K562 (cell line): Measurements from ENCODE around the gene ZNF280D.

Source experiments
- FOXM1 ChIP-seq, 2 experiments: fragments of 450-650 bp in 1 of 2; sonication (generic) in 1 of 2; formaldehyde crosslinking in 1 of 2; IDR thresholded peaks; 2 replicates each; pipeline versions ENCODE4 v1.6.1 to v1.9.0; 2017 to 2022; ENCODE audit warnings: low read depth in 2 of 2, mild to moderate bottlenecking in 2 of 2, missing genetic modification reagents in 1 of 2, moderate library complexity in 1 of 2
- LEF1 ChIP-seq: fragments of 450-650 bp; IDR thresholded peaks from 2 replicates; pipeline ENCODE4 v1.6.1; 2016; ENCODE audit warnings: mild to moderate bottlenecking
- MAFK ChIP-seq: IDR thresholded peaks from 2 replicates; pipeline ENCODE4 v1.6.1; 2011; ENCODE audit warnings: low read length, improper control_type of control experiment
- MXI1 ChIP-seq: IDR thresholded peaks from 2 replicates; pipeline ENCODE4 v1.6.1; 2011; ENCODE audit warnings: low read depth, mild to moderate bottlenecking, improper control_type of control experiment, low read length
- RBM22 ChIP-seq: fragments of 200-400 bp; formaldehyde crosslinking; IDR thresholded peaks from 2 replicates; pipeline ENCODE4 v1.6.1; 2018; ENCODE audit warnings: low read length, low read depth; ENCODE audit not compliant: poor library complexity, severe bottlenecking
- STAT6 ChIP-seq: sonication (generic); formaldehyde crosslinking; IDR thresholded peaks from 2 replicates; pipeline ENCODE4 v1.8.1; 2023; ENCODE audit warnings: mild to moderate bottlenecking, missing genetic modification reagents
- ZNF134 ChIP-seq: fragments of 250-450 bp; sonication (Bioruptor Pico); conservative IDR thresholded peaks from 2 replicates; pipeline ENCODE4 v1.4.0; 2020
- ZNF274 ChIP-seq: IDR thresholded peaks from 2 replicates; pipeline ENCODE4 v1.6.1; 2011; ENCODE audit warnings: low read depth, mild to moderate bottlenecking, low read length, moderate library complexity, borderline replicate concordance
- ZNF41 ChIP-seq: fragments of 250-450 bp; sonication (Bioruptor Pico); conservative IDR thresholded peaks from 2 replicates; pipeline ENCODE4 v1.4.0; 2020; ENCODE audit warnings: mild to moderate bottlenecking
- TF ChIP-seq, protein P1 (sequence below), 3 experiments: IDR thresholded peaks in 2 of 3; conservative IDR thresholded peaks in 1 of 3; 2 replicates each; pipeline ENCODE4 v1.5.1; 2011 to 2012; ENCODE audit warnings: low read length in 3 of 3, mild to moderate bottlenecking in 3 of 3, control low read depth in 2 of 3, improper control_type of control experiment in 1 of 3, inconsistent platforms in 1 of 3, low read depth in 1 of 3, mixed read lengths in 1 of 3, moderate library complexity in 1 of 3; ENCODE audit not compliant: insufficient read depth in 2 of 3
- TF ChIP-seq, protein P2 (sequence below): fragments of 450-650 bp; formaldehyde crosslinking; IDR thresholded peaks from 2 replicates; pipeline ENCODE4 v1.4.0; 2020; ENCODE audit warnings: mild to moderate bottlenecking, mixed read lengths

GRCh38 chr15:56667517-56667916 lies 65.8 kb downstream of the ZNF280D start:
- TF ChIP-seq STAT6: no peak
- TF ChIP-seq, protein P1, sequence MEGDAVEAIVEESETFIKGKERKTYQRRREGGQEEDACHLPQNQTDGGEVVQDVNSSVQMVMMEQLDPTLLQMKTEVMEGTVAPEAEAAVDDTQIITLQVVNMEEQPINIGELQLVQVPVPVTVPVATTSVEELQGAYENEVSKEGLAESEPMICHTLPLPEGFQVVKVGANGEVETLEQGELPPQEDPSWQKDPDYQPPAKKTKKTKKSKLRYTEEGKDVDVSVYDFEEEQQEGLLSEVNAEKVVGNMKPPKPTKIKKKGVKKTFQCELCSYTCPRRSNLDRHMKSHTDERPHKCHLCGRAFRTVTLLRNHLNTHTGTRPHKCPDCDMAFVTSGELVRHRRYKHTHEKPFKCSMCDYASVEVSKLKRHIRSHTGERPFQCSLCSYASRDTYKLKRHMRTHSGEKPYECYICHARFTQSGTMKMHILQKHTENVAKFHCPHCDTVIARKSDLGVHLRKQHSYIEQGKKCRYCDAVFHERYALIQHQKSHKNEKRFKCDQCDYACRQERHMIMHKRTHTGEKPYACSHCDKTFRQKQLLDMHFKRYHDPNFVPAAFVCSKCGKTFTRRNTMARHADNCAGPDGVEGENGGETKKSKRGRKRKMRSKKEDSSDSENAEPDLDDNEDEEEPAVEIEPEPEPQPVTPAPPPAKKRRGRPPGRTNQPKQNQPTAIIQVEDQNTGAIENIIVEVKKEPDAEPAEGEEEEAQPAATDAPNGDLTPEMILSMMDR (IDR thresholded peaks at IDR 0.05 in 2 of 3, conservative IDR thresholded peaks at IDR 0.05 in 1 of 3; ENCODE audit: insufficient read depth in 2 of 3, low read depth in 1 of 3, low read length in 3 of 3): no peak
- no peak for TF ChIP-seq MAFK
- TF ChIP-seq LEF1: no peak
- no peak for TF ChIP-seq FOXM1 (IDR thresholded peaks at IDR 0.05; ENCODE audit: low read depth)
- TF ChIP-seq FOXM1 (CRISPR knock-in tag; IDR thresholded peaks at IDR 0.05; ENCODE audit: low read depth): no peak
- no peak for TF ChIP-seq ZNF41 (CRISPR knock-in tag)
- TF ChIP-seq ZNF274: no peak
- TF ChIP-seq RBM22: no peak
- TF ChIP-seq, protein P2, sequence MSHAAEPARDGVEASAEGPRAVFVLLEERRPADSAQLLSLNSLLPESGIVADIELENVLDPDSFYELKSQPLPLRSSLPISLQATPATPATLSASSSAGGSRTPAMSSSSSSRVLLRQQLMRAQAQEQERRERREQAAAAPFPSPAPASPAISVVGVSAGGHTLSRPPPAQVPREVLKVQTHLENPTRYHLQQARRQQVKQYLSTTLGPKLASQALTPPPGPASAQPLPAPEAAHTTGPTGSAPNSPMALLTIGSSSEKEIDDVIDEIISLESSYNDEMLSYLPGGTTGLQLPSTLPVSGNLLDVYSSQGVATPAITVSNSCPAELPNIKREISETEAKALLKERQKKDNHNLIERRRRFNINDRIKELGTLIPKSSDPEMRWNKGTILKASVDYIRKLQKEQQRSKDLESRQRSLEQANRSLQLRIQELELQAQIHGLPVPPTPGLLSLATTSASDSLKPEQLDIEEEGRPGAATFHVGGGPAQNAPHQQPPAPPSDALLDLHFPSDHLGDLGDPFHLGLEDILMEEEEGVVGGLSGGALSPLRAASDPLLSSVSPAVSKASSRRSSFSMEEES: no peak
- no peak for TF ChIP-seq ZNF134 (CRISPR knock-in tag)
- TF ChIP-seq MXI1: no peak
